GM23338 (cell line): ENCODE data around the gene NNT.

Experiments used
- CTCF ChIP-seq, 2 experiments: fragments of 200-600 bp in 1 of 2; sonication (generic) in 1 of 2; conservative IDR thresholded peaks; 2 replicates each; pipeline versions ENCODE4 v1.5.1 to v1.6.1; 2016 to 2017; ENCODE audit warnings: antibody characterized with exemption in 2 of 2, low read depth in 2 of 2, mild to moderate bottlenecking in 2 of 2, moderate library complexity in 1 of 2
- EZH2 ChIP-seq: fragments of 200-600 bp; sonication (generic); IDR thresholded peaks from one replicate; pipeline ENCODE4 v1.8.0; 2017; ENCODE audit warnings: antibody characterized with exemption, mild to moderate bottlenecking, low read depth; ENCODE audit not compliant: unreplicated experiment
- POLR2AphosphoS5 ChIP-seq: IDR thresholded peaks from 2 replicates; pipeline ENCODE4 v1.6.1; 2016; ENCODE audit warnings: antibody characterized with exemption, low read depth
- ZNF114 ChIP-seq: fragments of 250-450 bp; sonication (Bioruptor Pico); IDR thresholded peaks from 2 replicates; pipeline ENCODE4 v1.5.0; 2020; ENCODE audit warnings: mild to moderate bottlenecking, moderate library complexity

GRCh38 chr5:43677253-43677652 lies 74.3 kb downstream of the NNT start:
- TF ChIP-seq CTCF (conservative IDR thresholded peaks at IDR 0.05; ENCODE audit: low read depth in 2 of 2) (no peak), ZNF114 (CRISPR knock-in tag) (no peak), POLR2AphosphoS5 (no peak), EZH2 (no peak)
